Measurements from ENCODE around the gene AHRR. TPM values are rescaled to one million over a fixed set of nuclear protein-coding genes. Genes with fewer than 3 reads are reported as not detected.

AHRR gene
- total RNA-seq, 1 donor from 2014 or later, result 11.3 TPM

DNA sequence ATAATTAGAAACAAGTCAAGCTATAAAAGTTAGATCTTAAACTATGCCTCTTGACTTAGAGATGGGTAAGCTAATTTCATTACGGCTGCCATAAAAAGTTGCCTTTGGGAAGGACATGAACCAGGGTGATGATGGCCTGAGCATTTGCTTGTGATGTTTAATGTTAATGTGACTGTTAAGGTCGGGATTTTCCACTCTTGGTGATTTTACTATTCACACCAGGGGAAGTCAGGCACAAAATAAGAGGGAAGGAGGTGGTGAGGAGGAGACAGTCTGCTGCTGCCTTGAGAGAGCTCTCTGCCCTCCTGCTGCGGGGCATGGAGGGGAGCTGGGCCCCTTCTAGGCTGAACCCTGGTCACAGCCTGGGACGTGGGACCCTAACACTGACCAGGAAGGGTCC is 34.4 kb downstream of the AHRR start:
- H3K36me3 ChIP-seq, result no peaks in the 10 kb centered on the region
- H3K9me3 ChIP-seq, result no peaks in the 10 kb centered on the region
- no peaks in the 10 kb centered on the region for H3K27me3 ChIP-seq
- intact Hi-C loops (cut with DNase I), result no loop called here
- H3K4me1 ChIP-seq, result no peaks in the 10 kb centered on the region
- no peak overlapping the region for H3K27ac ChIP-seq
- DNase-seq (no peak), ATAC-seq (no peak)
- TF ChIP-seq, protein P1, sequence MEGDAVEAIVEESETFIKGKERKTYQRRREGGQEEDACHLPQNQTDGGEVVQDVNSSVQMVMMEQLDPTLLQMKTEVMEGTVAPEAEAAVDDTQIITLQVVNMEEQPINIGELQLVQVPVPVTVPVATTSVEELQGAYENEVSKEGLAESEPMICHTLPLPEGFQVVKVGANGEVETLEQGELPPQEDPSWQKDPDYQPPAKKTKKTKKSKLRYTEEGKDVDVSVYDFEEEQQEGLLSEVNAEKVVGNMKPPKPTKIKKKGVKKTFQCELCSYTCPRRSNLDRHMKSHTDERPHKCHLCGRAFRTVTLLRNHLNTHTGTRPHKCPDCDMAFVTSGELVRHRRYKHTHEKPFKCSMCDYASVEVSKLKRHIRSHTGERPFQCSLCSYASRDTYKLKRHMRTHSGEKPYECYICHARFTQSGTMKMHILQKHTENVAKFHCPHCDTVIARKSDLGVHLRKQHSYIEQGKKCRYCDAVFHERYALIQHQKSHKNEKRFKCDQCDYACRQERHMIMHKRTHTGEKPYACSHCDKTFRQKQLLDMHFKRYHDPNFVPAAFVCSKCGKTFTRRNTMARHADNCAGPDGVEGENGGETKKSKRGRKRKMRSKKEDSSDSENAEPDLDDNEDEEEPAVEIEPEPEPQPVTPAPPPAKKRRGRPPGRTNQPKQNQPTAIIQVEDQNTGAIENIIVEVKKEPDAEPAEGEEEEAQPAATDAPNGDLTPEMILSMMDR (IDR thresholded peaks at IDR 0.05), result no peak
- H3K4me3 ChIP-seq, result no peak overlapping the region

DNA sequence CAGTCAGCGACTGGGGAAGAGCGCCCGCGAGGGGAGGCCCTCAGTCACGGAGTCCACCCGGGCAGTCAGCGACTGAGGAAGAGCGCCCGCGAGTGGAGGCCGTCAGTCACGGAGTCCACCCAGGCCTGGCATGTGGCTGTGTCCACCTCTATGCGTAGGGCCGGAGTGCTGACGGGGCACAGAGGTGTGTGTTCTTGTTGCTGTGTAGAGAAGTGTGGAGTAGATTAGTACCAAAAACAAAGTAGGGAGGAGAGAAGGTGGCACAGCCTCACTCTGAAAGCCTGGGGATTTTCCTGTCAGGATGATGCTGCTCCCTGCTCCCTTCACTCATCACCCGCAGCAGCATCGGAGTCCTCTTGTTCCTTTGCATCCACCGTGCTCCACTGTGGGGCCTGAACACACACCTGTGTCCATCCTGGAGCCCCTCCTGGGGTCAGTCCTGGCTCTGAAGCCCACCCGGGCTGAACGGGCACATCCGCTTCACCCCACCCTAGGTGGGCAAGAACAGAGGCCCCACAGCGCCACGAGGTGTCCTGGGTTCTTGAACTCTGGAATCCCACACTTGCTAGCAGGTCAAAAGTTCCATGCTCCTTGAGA is 37.9 kb downstream of the AHRR start:
- Histone ChIP-seq H3K9me3 (no peaks in the 10 kb centered on the region), H3K36me3 (no peaks in the 10 kb centered on the region), H3K4me3 (no peak overlapping the region), H3K4me1 (no peaks in the 10 kb centered on the region), H3K27ac (no peak overlapping the region), H3K27me3 (no peaks in the 10 kb centered on the region)
- TF ChIP-seq, protein P1 (IDR thresholded peaks at IDR 0.05), result no peak
- no peak for DNase-seq
- intact Hi-C loops (cut with DNase I), result no loop called here
- no peak for ATAC-seq

DNA sequence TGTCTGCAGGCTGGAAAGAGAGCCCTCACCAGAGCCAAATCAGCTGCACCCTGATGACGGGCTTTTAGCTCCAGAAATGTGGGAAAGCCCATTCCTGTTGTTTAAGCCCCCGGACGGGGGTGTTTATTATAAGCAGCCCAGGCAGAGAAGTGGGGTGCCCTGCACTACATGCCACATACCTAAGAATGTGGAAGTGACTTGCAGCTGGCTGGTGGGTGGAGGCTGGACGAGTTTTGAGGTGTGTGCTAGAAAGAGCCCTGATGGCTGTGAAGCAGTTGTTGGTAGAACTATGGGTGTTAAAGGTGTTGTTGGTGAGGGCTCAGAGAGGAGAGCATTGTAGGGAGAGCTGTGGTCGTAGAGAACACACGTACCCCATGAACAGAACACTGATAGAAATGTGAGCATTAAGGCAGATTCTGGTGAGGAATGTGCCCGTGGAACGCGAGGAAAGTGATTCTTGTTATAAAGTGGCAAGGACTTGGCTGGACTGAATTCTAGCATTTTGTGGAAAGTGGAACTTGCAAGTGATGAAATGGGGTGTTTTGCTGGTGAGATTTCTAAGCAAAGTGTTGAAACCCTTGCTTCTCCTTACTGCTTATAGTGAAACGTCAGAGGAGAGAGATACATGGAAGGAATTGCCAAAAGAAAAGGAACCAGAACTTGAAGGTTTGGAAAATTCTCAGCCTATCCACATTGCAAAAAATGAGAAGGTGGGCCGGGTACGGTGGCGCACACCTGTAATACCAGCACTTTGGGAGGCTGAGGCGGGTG is 38.9 kb downstream of the AHRR start:
- Histone ChIP-seq H3K27ac (peak overlapping the region; percentile 11), H3K4me3 (no peak overlapping the region), H3K9me3 (no peaks in the 10 kb centered on the region), H3K27me3 (no peaks in the 10 kb centered on the region), H3K4me1 (no peaks in the 10 kb centered on the region), H3K36me3 (no peaks in the 10 kb centered on the region)
- no peak for DNase-seq
- ATAC-seq, result peak; percentile 54
- TF ChIP-seq, protein P1 (IDR thresholded peaks at IDR 0.05), result no peak
- intact Hi-C loops (cut with DNase I), result no loop called here

DNA sequence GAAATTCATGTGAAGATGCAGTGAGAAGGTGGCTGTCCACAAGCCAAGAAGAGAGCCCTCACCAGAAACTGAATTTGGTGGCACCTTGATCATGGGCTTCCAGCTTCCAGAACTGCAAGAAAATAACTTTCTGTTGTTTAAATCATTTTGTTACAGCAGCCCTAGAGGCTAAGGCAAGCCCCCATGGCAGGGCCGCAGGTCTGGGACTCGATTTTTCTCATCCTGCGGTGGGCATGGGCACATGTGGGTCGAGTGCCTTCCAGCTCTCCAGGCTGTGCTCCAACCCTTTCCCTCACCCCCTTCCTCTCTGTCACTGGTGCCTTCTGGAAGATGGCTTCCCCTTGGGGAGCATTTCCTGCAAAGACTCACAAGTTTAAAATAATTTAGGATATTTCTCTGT is 40.7 kb downstream of the AHRR start:
- Histone ChIP-seq H3K27me3 (no peaks in the 10 kb centered on the region), H3K4me3 (no peak overlapping the region), H3K36me3 (no peaks in the 10 kb centered on the region), H3K4me1 (no peaks in the 10 kb centered on the region), H3K27ac (no peak overlapping the region), H3K9me3 (no peaks in the 10 kb centered on the region)
- ATAC-seq (no peak), DNase-seq (no peak)
- intact Hi-C loops (cut with DNase I), result no loop called here
- TF ChIP-seq, protein P1 (IDR thresholded peaks at IDR 0.05), result no peak

DNA sequence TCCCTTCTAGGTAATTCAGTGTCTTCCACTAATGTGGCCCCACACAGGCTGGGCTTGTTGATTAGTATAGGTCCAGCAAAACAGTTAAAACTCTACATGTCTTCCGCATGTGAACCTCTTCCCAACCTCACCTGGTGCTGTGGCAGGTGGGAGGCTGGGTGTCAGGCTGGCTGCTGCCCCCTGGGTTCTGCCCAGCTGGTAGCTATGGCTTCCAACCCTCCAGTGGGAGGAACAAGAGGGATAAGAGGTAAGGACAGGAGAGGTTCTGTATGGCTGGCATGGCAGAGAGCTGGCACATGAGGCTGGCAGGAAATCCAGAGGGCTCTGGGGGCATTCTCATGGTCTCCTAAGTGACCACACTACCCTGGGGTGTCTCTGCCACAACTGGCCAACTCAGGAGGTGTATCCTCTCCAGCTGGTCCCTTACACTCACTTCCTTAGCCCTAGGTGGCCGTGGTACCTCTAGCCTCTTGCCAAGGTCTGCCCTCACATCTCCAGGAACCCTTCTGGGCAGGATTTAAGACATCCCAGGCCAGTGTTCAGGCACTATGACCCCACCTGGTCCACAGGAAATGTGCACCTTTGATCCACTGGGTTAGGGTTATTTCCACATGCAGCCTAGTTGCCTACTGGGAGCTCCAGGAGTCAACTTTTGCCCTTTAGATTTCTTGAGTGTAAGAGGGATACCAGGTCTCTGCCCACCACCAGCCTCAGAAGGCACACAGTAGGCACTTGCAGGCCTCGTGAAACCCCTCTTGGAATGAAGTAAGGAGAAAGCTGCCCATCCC is 41.7 kb downstream of the AHRR start:
- no peak for DNase-seq
- no peak for ATAC-seq
- no peaks in the 10 kb centered on the region for H3K9me3 ChIP-seq
- no peak overlapping the region for H3K4me3 ChIP-seq
- no peaks in the 10 kb centered on the region for H3K36me3 ChIP-seq
- no peaks in the 10 kb centered on the region for H3K27me3 ChIP-seq
- H3K4me1 ChIP-seq, result peaks cover 3% of the 10 kb centered on the region
- TF ChIP-seq, protein P1 (IDR thresholded peaks at IDR 0.05), result no peak
- no peak overlapping the region for H3K27ac ChIP-seq
- intact Hi-C loops (cut with DNase I), result no loop called here

Data from upper lobe of right lung (tissue), 1 donor.